ENCODE results near the gene DOK5.

DOK5 gene

GRCh38 chr20:54690323-54690722, 214.9 kb downstream of the DOK5 start:
- no peak for TF ChIP-seq EZH2 (IDR thresholded peaks at IDR 0.05; ENCODE audit: borderline replicate concordance, low read depth, low read length, severe bottlenecking)
- no peak for TF ChIP-seq CTCF (IDR thresholded peaks at IDR 0.05; ENCODE audit: borderline replicate concordance, extremely low read depth, low read length, poor library complexity, severe bottlenecking)

GRCh38 chr20:54691327-54691726, 215.9 kb downstream of the DOK5 start:
- Histone ChIP-seq H3K36me3 (ENCODE audit: insufficient read depth, low read length) (no peaks in the 10 kb centered on the region), H3K4me1 (ENCODE audit: insufficient read depth, low read length) (no peaks in the 10 kb centered on the region), H3K27ac (ENCODE audit: low read length) (no peak overlapping the region), H3K79me2 (ENCODE audit: insufficient read depth, low read length) (no peaks in the 10 kb centered on the region), H3K4me2 (ENCODE audit: insufficient read depth, low read length) (no peak overlapping the region), H3K27me3 (ENCODE audit: insufficient read depth, low read length, poor library complexity) (peaks cover 8% of the 10 kb centered on the region), H4K20me1 (ENCODE audit: insufficient read depth, low read length) (no peaks in the 10 kb centered on the region), H3K9me3 (ENCODE audit: insufficient read depth, low read length, severe bottlenecking) (no peaks in the 10 kb centered on the region), H2AFZ (ENCODE audit: low read depth, low read length) (no peak overlapping the region), H3K4me3 (ENCODE audit: low read depth in 1 of 2, low read length in 2 of 2) (no peak overlapping the region), H3K9ac (ENCODE audit: low read depth, low read length) (no peak overlapping the region)
- TF ChIP-seq CTCF (IDR thresholded peaks at IDR 0.05; ENCODE audit: borderline replicate concordance, extremely low read depth, low read length, poor library complexity, severe bottlenecking) (no peak), EZH2 (IDR thresholded peaks at IDR 0.05; ENCODE audit: borderline replicate concordance, low read depth, low read length, severe bottlenecking) (no peak)
- ATAC-seq (ENCODE audit: insufficient read depth, low read depth): no peak
- DNase-seq: no peak

More at GRCh38 chr20:54690323-54690722, 214.9 kb downstream of the DOK5 start:
- no peaks in the 10 kb centered on the region for H3K4me1 ChIP-seq (ENCODE audit: insufficient read depth, low read length)
- peaks cover 9% of the 10 kb centered on the region for H3K27me3 ChIP-seq (ENCODE audit: insufficient read depth, low read length, poor library complexity)
- no peaks in the 10 kb centered on the region for H4K20me1 ChIP-seq (ENCODE audit: insufficient read depth, low read length)
- H3K79me2 ChIP-seq (ENCODE audit: insufficient read depth, low read length): no peaks in the 10 kb centered on the region
- H3K9me3 ChIP-seq (ENCODE audit: insufficient read depth, low read length, severe bottlenecking): no peaks in the 10 kb centered on the region
- no peak overlapping the region for H2AFZ ChIP-seq (ENCODE audit: low read depth, low read length)
- no peak overlapping the region for H3K4me3 ChIP-seq (ENCODE audit: low read depth in 1 of 2, low read length in 2 of 2)
- no peak for ATAC-seq (ENCODE audit: insufficient read depth, low read depth)
- H3K27ac ChIP-seq (ENCODE audit: low read length): no peak overlapping the region
- H3K4me2 ChIP-seq (ENCODE audit: insufficient read depth, low read length): no peak overlapping the region
- H3K36me3 ChIP-seq (ENCODE audit: insufficient read depth, low read length): no peaks in the 10 kb centered on the region
- H3K9ac ChIP-seq (ENCODE audit: low read depth, low read length): no peak overlapping the region
- DNase-seq: no peak

GRCh38 chr20:54692168-54692887, 216.9 kb downstream of the DOK5 start:
- ATAC-seq (ENCODE audit: insufficient read depth, low read depth) (no peak), DNase-seq (no peak)
- Histone ChIP-seq H4K20me1 (ENCODE audit: insufficient read depth, low read length) (no peaks in the 10 kb centered on the region), H3K27me3 (ENCODE audit: insufficient read depth, low read length, poor library complexity) (peaks cover 8% of the 10 kb centered on the region), H3K9ac (ENCODE audit: low read depth, low read length) (no peak overlapping the region), H3K4me2 (ENCODE audit: insufficient read depth, low read length) (no peak overlapping the region), H3K4me3 (ENCODE audit: low read depth in 1 of 2, low read length in 2 of 2) (no peak overlapping the region), H3K9me3 (ENCODE audit: insufficient read depth, low read length, severe bottlenecking) (no peaks in the 10 kb centered on the region), H3K79me2 (ENCODE audit: insufficient read depth, low read length) (no peaks in the 10 kb centered on the region), H2AFZ (ENCODE audit: low read depth, low read length) (no peak overlapping the region), H3K36me3 (ENCODE audit: insufficient read depth, low read length) (no peaks in the 10 kb centered on the region), H3K27ac (ENCODE audit: low read length) (no peak overlapping the region), H3K4me1 (ENCODE audit: insufficient read depth, low read length) (no peaks in the 10 kb centered on the region)
- no peak for TF ChIP-seq EZH2 (IDR thresholded peaks at IDR 0.05; ENCODE audit: borderline replicate concordance, low read depth, low read length, severe bottlenecking)
- TF ChIP-seq CTCF (IDR thresholded peaks at IDR 0.05; ENCODE audit: borderline replicate concordance, extremely low read depth, low read length, poor library complexity, severe bottlenecking): no peak
